ENCODE measurements around the gene RNF138.
"Not testable (repeated sequence)": the region's sequence is repeated elsewhere in the genome, so short reads cannot be mapped to it uniquely, and the experiment has no call there.

RNF138 gene

DNA sequence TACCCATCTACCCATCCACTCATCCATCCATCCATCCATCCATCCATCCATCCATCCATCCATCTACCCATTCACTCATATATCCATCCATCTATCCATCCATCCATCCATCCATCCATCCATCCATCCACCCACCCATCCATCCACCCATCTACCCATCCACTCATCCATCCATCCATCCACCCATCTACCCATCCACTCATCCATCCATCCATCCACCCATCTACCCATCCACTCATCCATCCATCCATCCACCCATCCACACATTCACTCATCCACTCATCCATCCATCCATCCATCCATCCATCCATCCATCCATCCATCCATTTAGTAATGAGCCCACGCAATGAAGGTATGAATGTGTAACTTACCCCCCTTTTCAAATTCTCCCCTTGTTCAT, 85.1 kb downstream of the RNF138 start:
- not testable (repeated sequence) for DNase-seq

- no peak for DNase-seq
Measured at GRCh38 chr18:32177530-32177929, 85.9 kb downstream of the RNF138 start.

Data from hippocampal formation (tissue), 2 donors.